H9 (cell line): Measurements from ENCODE around the gene ASMTL. TPM values are rescaled to one million over a fixed set of nuclear protein-coding genes. Genes with fewer than 3 reads are reported as not detected.

Experiments used
- DNase-seq: peaks from one replicate; pipeline ENCODE4 v3.0.0-alpha.2; 2017
- H2AFZ ChIP-seq: one replicate; pipeline ENCODE4 v1.6.1; 2013; ENCODE audit warnings: mild to moderate bottlenecking, low read length, control low read depth, moderate library complexity
- H2AK5ac ChIP-seq: 2 replicates; pipeline ENCODE4 v1.6.1; 2013; ENCODE audit warnings: low read length, control low read depth, mixed read lengths; ENCODE audit not compliant: insufficient read length
- H2BK120ac ChIP-seq: one replicate; pipeline ENCODE4 v1.6.1; 2013; ENCODE audit warnings: low read depth, mild to moderate bottlenecking, low read length, control low read depth, inconsistent platforms; ENCODE audit not compliant: poor library complexity, severe bottlenecking
- H2BK12ac ChIP-seq: 2 replicates; pipeline ENCODE4 v1.6.1; 2013; ENCODE audit warnings: low read length, control low read depth, mixed read lengths, low read depth; ENCODE audit not compliant: insufficient read length
- H2BK15ac ChIP-seq: 2 replicates; pipeline ENCODE4 v1.6.1; 2013; ENCODE audit warnings: low read depth, low read length, control low read depth
- H2BK20ac ChIP-seq: one replicate; pipeline ENCODE4 v1.6.1; 2013; ENCODE audit warnings: low read depth, mild to moderate bottlenecking, low read length, control low read depth, inconsistent platforms; ENCODE audit not compliant: poor library complexity, severe bottlenecking
- H2BK5ac ChIP-seq: 2 replicates; pipeline ENCODE4 v1.6.1; 2013; ENCODE audit warnings: low read length, control low read depth, mixed read lengths; ENCODE audit not compliant: insufficient read length
- H3K14ac ChIP-seq: 2 replicates; pipeline ENCODE4 v1.6.1; 2013; ENCODE audit warnings: low read length, control low read depth; ENCODE audit not compliant: insufficient read depth
- H3K18ac ChIP-seq: 2 replicates; pipeline ENCODE4 v1.6.1; 2013; ENCODE audit warnings: low read depth, mild to moderate bottlenecking, mixed read lengths, low read length, control low read depth; ENCODE audit not compliant: insufficient read length
- H3K23ac ChIP-seq: 2 replicates; pipeline ENCODE4 v1.6.1; 2013; ENCODE audit warnings: low read length, control low read depth, mixed read lengths, low read depth; ENCODE audit not compliant: insufficient read length
- H3K23me2 ChIP-seq: 2 replicates; pipeline ENCODE4 v1.6.1; 2013; ENCODE audit warnings: low read depth, mild to moderate bottlenecking, mixed read lengths, low read length, control low read depth; ENCODE audit not compliant: insufficient read length, poor library complexity, severe bottlenecking
- H3K27ac ChIP-seq: 2 replicates; pipeline ENCODE4 v1.5.1; 2013; ENCODE audit warnings: low read length, control low read depth, mixed read lengths, low read depth; ENCODE audit not compliant: insufficient read length
- H3K27me3 ChIP-seq: 2 replicates; pipeline ENCODE4 v1.6.1; 2013; ENCODE audit warnings: low read length, control low read depth, inconsistent platforms; ENCODE audit not compliant: insufficient read depth
- H3K4ac ChIP-seq: 2 replicates; pipeline ENCODE4 v1.6.1; 2013; ENCODE audit warnings: low read depth, mild to moderate bottlenecking, control low read depth, inconsistent platforms, low read length, moderate library complexity
- H3K4me1 ChIP-seq: 2 replicates; pipeline ENCODE4 v1.6.1; 2013; ENCODE audit warnings: low read length, control low read depth, inconsistent platforms; ENCODE audit not compliant: insufficient read depth
- H3K4me2 ChIP-seq: 2 replicates; pipeline ENCODE4 v1.6.1; 2013; ENCODE audit warnings: low read length, control low read depth, mixed read lengths; ENCODE audit not compliant: insufficient read length, insufficient read depth
- H3K56ac ChIP-seq: 2 replicates; pipeline ENCODE4 v1.6.1; 2013; ENCODE audit warnings: low read depth, mild to moderate bottlenecking, mixed read lengths, low read length, control low read depth; ENCODE audit not compliant: insufficient read length
- H3K79me1 ChIP-seq: 2 replicates; pipeline ENCODE4 v1.6.1; 2013; ENCODE audit warnings: low read depth, mild to moderate bottlenecking, moderate library complexity, low read length, control low read depth, inconsistent platforms; ENCODE audit not compliant: insufficient read depth, poor library complexity, severe bottlenecking
- H3K79me2 ChIP-seq: 2 replicates; pipeline ENCODE4 v1.6.1; 2013; ENCODE audit warnings: low read length, control low read depth, inconsistent platforms; ENCODE audit not compliant: insufficient read depth
- H3K9ac ChIP-seq: 2 replicates; pipeline ENCODE4 v1.6.1; 2013; ENCODE audit warnings: low read length, control low read depth, mixed read lengths; ENCODE audit not compliant: insufficient read length; ENCODE audit errors: extremely low read depth
- H3K9me3 ChIP-seq: one replicate; pipeline ENCODE4 v1.6.1; 2013; ENCODE audit warnings: low read depth, low read length, inconsistent platforms; ENCODE audit not compliant: control insufficient read depth
- H3T11ph ChIP-seq: one replicate; pipeline ENCODE4 v1.6.1; 2013; ENCODE audit warnings: mild to moderate bottlenecking, low read length, control low read depth, inconsistent platforms
- H4K20me1 ChIP-seq: one replicate; pipeline ENCODE4 v1.6.1; 2013; ENCODE audit not compliant: control insufficient read depth, insufficient read length, insufficient read depth
- H4K5ac ChIP-seq: 2 replicates; pipeline ENCODE4 v1.6.1; 2013; ENCODE audit warnings: low read depth, mild to moderate bottlenecking, mixed read lengths, low read length, control low read depth; ENCODE audit not compliant: insufficient read length
- H4K8ac ChIP-seq: replicated peaks from 2 replicates; pipeline ENCODE4 v1.6.1; 2013; ENCODE audit warnings: low read length, control low read depth, mixed read lengths, low read depth; ENCODE audit not compliant: insufficient read length
- H4K91ac ChIP-seq: 2 replicates; pipeline ENCODE4 v1.6.1; 2013; ENCODE audit warnings: low read depth, mild to moderate bottlenecking, moderate library complexity, mixed read lengths, low read length, control low read depth; ENCODE audit not compliant: insufficient read length
- H3K27ac Mint-ChIP-seq, 3 experiments: 2 replicates in 2 of 3; 3 replicates in 1 of 3; pipeline ENCODE4 v1.8.0; 2020 to 2021; ENCODE audit warnings: mixed read lengths in 3 of 3, mild to moderate bottlenecking in 1 of 3, moderate library complexity in 1 of 3
- H3K27me3 Mint-ChIP-seq: 2 replicates; pipeline ENCODE4 v1.8.0; 2021; ENCODE audit warnings: low read depth, mild to moderate bottlenecking, moderate library complexity, mixed read lengths
- H3K36me3 Mint-ChIP-seq, 3 experiments: 2 replicates in 2 of 3; 3 replicates in 1 of 3; pipeline ENCODE4 v1.8.0; 2020 to 2021; ENCODE audit warnings: low read depth in 3 of 3, mixed read lengths in 3 of 3; ENCODE audit not compliant: insufficient read depth in 1 of 3
- H3K4me1 Mint-ChIP-seq, 2 experiments: 2 replicates each; pipeline ENCODE4 v1.8.0; 2020; ENCODE audit warnings: mixed read lengths in 2 of 2
- H3K4me3 Mint-ChIP-seq, 2 experiments: 2 replicates in 1 of 2; 3 replicates in 1 of 2; pipeline ENCODE4 v1.8.0; 2020 to 2021; ENCODE audit warnings: mild to moderate bottlenecking in 2 of 2, mixed read lengths in 2 of 2, moderate library complexity in 1 of 2
- H3K9me3 Mint-ChIP-seq, 2 experiments: 2 replicates in 1 of 2; 3 replicates in 1 of 2; pipeline ENCODE4 v1.8.0; 2020; ENCODE audit warnings: mild to moderate bottlenecking in 2 of 2, mixed read lengths in 2 of 2, moderate library complexity in 1 of 2
- WGBS: extraction: QIAGEN DNeasy Blood & Tissue Kit; methylation state at CpG from one replicate; pipeline ENCODE4 v1.1.7; 2013; ENCODE audit warnings: missing lambda C conversion rate, low lambda C conversion rate, mixed read lengths; ENCODE audit not compliant: insufficient read length; ENCODE audit errors: extremely low coverage; 5-methylcytosine and 5-hydroxymethylcytosine counted together
- total RNA-seq: library from RNA; stranded (reverse); gene quantifications from 2 replicates; pipeline ENCODE4 v1.2.1, GENCODE V29; 2021
- TF ChIP-seq, protein P1 (sequence below): fragments of 200-600 bp; sonication (generic); conservative IDR thresholded peaks from 3 replicates; pipeline ENCODE4 v1.8.0; 2021; ENCODE audit warnings: antibody characterized with exemption, mild to moderate bottlenecking

Gene ASMTL
- total RNA-seq, 1 experiment from 2014 or later, result 59.8 TPM

- Histone ChIP-seq H3K23ac (no peak overlapping the region), H3K4ac (no peak overlapping the region), H4K20me1 (no peaks in the 10 kb centered on the region), H2BK120ac (no peak overlapping the region), H3T11ph (no peak overlapping the region), H3K79me1 (peaks cover 11% of the 10 kb centered on the region), H4K8ac (no peak overlapping the region), H3K9me3 (peaks cover 13% of the 10 kb centered on the region), H3K79me2 (peaks cover 27% of the 10 kb centered on the region; the same call in 1 of the 2 replicates), H4K5ac (no peak overlapping the region), H2BK20ac (no peak overlapping the region), H2AFZ (no peak overlapping the region), H2BK15ac (no peak overlapping the region), H3K18ac (no peak overlapping the region), H3K27ac (no peak overlapping the region), H3K23me2 (no peaks in the 10 kb centered on the region), H3K9ac (no peak overlapping the region), H3K4me2 (no peak overlapping the region), H3K14ac (no peak overlapping the region), H4K91ac (no peak overlapping the region), H2BK5ac (no peak overlapping the region), H3K27me3 (no peaks in the 10 kb centered on the region), H2AK5ac (no peak overlapping the region), H2BK12ac (no peak overlapping the region), H3K4me1 (no peaks in the 10 kb centered on the region), H3K56ac (no peak overlapping the region)
- Mint-ChIP-seq H3K4me3 (peak overlapping the region in 1 of 2 experiments; percentile 31; a peak in 2 of 5 replicates), H3K9me3 (peaks cover 40 to 42% of the 10 kb centered on the region in 2 experiments), H3K27me3 (no peaks in the 10 kb centered on the region; the same call in none of the 2 replicates), H3K4me1 (0 out of 4 replicates have a peak, but pooled peaks cover 0 to 2% of the 10 kb centered on the region in 2 experiments), H3K36me3 (peaks cover 51 to 55% (median 51%) of the 10 kb centered on the region in 3 experiments), H3K27ac (no peak overlapping the region)
- peak; percentile 8 for DNase-seq
- TF ChIP-seq, protein P1, sequence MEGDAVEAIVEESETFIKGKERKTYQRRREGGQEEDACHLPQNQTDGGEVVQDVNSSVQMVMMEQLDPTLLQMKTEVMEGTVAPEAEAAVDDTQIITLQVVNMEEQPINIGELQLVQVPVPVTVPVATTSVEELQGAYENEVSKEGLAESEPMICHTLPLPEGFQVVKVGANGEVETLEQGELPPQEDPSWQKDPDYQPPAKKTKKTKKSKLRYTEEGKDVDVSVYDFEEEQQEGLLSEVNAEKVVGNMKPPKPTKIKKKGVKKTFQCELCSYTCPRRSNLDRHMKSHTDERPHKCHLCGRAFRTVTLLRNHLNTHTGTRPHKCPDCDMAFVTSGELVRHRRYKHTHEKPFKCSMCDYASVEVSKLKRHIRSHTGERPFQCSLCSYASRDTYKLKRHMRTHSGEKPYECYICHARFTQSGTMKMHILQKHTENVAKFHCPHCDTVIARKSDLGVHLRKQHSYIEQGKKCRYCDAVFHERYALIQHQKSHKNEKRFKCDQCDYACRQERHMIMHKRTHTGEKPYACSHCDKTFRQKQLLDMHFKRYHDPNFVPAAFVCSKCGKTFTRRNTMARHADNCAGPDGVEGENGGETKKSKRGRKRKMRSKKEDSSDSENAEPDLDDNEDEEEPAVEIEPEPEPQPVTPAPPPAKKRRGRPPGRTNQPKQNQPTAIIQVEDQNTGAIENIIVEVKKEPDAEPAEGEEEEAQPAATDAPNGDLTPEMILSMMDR, result no peak
- no CpG with 5 or more reads among the region's 2 CpGs for WGBS
These were observed 2.9 kb downstream of the ASMTL start for GRCh38 chrX:1449823-1450149.
